ENCODE results near the gene EPB42.

DNA sequence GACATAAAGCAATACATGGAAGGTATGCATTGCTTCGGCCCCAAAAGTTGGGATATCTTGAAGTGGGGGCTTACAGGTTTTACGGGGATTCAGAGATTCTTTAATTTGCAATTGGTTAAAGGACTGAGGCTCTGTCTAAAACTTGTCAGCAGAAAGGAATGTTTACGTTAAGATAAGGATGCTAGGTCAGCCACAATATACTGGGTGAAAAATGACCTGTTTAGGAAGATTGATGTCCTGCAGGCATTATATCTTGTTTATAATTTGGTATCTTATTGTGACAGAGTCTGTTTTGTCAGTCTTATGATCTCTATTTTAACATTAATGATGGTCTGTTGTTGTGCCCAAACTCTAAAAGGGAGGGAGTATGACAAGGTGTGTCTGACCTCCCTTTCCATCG lies 50.9 kb downstream of the EPB42 start:
- TF ChIP-seq CTCF (optimal IDR thresholded peaks at IDR 0.05 in 1 of 3, IDR thresholded peaks at IDR 0.05 in 1 of 3, conservative IDR thresholded peaks at IDR 0.05 in 1 of 3; ENCODE audit: extremely low read depth in 1 of 3, insufficient read depth in 2 of 3, low read length in 3 of 3) = no peak
- no peak for TF ChIP-seq EZH2 (IDR thresholded peaks at IDR 0.05; ENCODE audit: low read length)
